GM12872 (cell line): ENCODE data around the gene ILKAP.

Experiments used
- CTCF ChIP-seq: IDR thresholded peaks from 3 replicates; pipeline ENCODE4 v1.5.1; 2011; ENCODE audit warnings: low read depth, mild to moderate bottlenecking, low read length, moderate library complexity; ENCODE audit not compliant: insufficient read depth

The ILKAP gene

GRCh38 chr2:238182362-238182761 is 21.1 kb downstream of the ILKAP start:
- no peak for TF ChIP-seq CTCF

- no peak for TF ChIP-seq CTCF
Measured at GRCh38 chr2:238180554-238180953, 22.9 kb downstream of the ILKAP start.

- TF ChIP-seq CTCF = no peak
Measured at GRCh38 chr2:238176613-238177012, 26.9 kb downstream of the ILKAP start.

GRCh38 chr2:238174701-238175100 is 28.8 kb downstream of the ILKAP start:
- TF ChIP-seq CTCF = no peak

- TF ChIP-seq CTCF = no peak
Measured at GRCh38 chr2:238174291-238174690, 29.2 kb downstream of the ILKAP start.

- TF ChIP-seq CTCF = peak; percentile 45; the same call in 2 of the 3 replicates
Measured at GRCh38 chr2:238173692-238174091, 29.8 kb downstream of the ILKAP start.

- no peak for TF ChIP-seq CTCF
Measured at GRCh38 chr2:238172439-238172838, 31.1 kb downstream of the ILKAP start.
